ENCODE measurements around the gene UGT1A5.

DNA sequence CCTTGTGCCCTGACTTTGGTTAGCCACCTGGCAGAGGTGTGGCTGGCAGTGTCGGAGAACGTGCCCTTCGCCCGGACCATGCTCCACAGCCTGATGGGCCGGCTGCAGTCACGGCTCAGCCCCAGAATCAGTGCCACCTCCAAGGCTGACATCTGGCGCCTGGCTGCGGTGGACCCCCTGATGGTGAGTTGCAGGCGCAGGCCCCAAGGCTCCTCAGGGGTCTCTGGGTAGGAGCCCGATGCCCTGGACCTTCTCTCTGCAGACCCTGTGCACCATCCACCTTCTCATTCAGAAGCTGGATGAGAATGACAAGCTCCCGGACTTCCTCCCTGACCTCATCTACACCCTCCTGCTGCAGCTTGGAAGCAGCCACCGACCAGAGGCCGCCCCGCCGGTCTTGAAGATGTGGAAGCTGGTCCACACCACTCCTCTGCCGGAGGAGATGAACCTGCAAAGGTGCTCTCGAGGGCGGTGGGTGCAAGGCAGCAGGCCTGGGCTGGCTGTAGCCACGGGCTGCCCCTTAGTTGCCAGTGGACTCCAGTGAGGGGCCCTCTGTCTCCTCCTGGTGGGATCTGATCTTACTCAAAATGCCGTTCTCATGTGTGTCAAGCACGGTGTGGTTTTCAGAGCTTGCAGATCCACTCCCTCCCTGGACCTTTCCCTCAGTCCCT is 109.5 kb downstream of the UGT1A5 start:
- TF ChIP-seq, protein P1, sequence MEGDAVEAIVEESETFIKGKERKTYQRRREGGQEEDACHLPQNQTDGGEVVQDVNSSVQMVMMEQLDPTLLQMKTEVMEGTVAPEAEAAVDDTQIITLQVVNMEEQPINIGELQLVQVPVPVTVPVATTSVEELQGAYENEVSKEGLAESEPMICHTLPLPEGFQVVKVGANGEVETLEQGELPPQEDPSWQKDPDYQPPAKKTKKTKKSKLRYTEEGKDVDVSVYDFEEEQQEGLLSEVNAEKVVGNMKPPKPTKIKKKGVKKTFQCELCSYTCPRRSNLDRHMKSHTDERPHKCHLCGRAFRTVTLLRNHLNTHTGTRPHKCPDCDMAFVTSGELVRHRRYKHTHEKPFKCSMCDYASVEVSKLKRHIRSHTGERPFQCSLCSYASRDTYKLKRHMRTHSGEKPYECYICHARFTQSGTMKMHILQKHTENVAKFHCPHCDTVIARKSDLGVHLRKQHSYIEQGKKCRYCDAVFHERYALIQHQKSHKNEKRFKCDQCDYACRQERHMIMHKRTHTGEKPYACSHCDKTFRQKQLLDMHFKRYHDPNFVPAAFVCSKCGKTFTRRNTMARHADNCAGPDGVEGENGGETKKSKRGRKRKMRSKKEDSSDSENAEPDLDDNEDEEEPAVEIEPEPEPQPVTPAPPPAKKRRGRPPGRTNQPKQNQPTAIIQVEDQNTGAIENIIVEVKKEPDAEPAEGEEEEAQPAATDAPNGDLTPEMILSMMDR (optimal IDR thresholded peaks at IDR 0.05 in 1 of 3, IDR thresholded peaks at IDR 0.05 in 1 of 3, conservative IDR thresholded peaks at IDR 0.05 in 1 of 3; ENCODE audit: extremely low read depth in 1 of 3, insufficient read depth in 2 of 3, low read length in 3 of 3), result no peak
- TF ChIP-seq EZH2 (IDR thresholded peaks at IDR 0.05; ENCODE audit: low read length), result no peak

Measured in keratinocyte (primary cell).